HG03196 (cell line): ENCODE results near the gene CRISPLD2.

ENCODE experiments used
- ATAC-seq: cut with Tn5 transposase; IDR thresholded peaks from one replicate; pipeline ENCODE4 v1.9.1; 2021; ENCODE audit not compliant: unreplicated experiment

Gene CRISPLD2

GRCh38 chr16:84800158-84800978 is 19.4 kb upstream of the CRISPLD2 start:
- no peak for ATAC-seq

GRCh38 chr16:84803146-84803545 is 16.6 kb upstream of the CRISPLD2 start:
- ATAC-seq: no peak

GRCh38 chr16:84804326-84804725 is 15.5 kb upstream of the CRISPLD2 start:
- ATAC-seq: no peak

GRCh38 chr16:84806256-84806889 is 13.4 kb upstream of the CRISPLD2 start:
- no peak for ATAC-seq

GRCh38 chr16:84806890-84807258 is 12.9 kb upstream of the CRISPLD2 start:
- ATAC-seq: no peak

- no peak for ATAC-seq
Observed at GRCh38 chr16:84807776-84808175, 12.0 kb upstream of the CRISPLD2 start.

GRCh38 chr16:84808826-84809225 is 11.0 kb upstream of the CRISPLD2 start:
- ATAC-seq: no peak

GRCh38 chr16:84810518-84811273 is 9.1 kb upstream of the CRISPLD2 start:
- no peak for ATAC-seq

GRCh38 chr16:84811529-84811928 is 8.3 kb upstream of the CRISPLD2 start:
- no peak for ATAC-seq

- ATAC-seq: no peak
Observed at GRCh38 chr16:84813141-84813934, 6.4 kb upstream of the CRISPLD2 start.

- no peak for ATAC-seq
Observed at GRCh38 chr16:84815462-84815861, 4.3 kb upstream of the CRISPLD2 start.

- ATAC-seq: no peak
Observed at GRCh38 chr16:84816023-84816422, 3.8 kb upstream of the CRISPLD2 start.

GRCh38 chr16:84816485-84816884 is 3.3 kb upstream of the CRISPLD2 start:
- no peak for ATAC-seq

GRCh38 chr16:84817206-84817605 is 2.6 kb upstream of the CRISPLD2 start:
- no peak for ATAC-seq

- no peak for ATAC-seq
Observed at GRCh38 chr16:84817613-84818012, 2.2 kb upstream of the CRISPLD2 start.

GRCh38 chr16:84818133-84818532 is 1.7 kb upstream of the CRISPLD2 start:
- no peak for ATAC-seq

GRCh38 chr16:84818989-84819643 is 669 bp upstream of the CRISPLD2 start:
- no peak for ATAC-seq

GRCh38 chr16:84820305-84820684 is 510 bp downstream of the CRISPLD2 start:
- no peak for ATAC-seq

GRCh38 chr16:84820771-84821170 is 986 bp downstream of the CRISPLD2 start:
- no peak for ATAC-seq

- no peak for ATAC-seq
Observed at GRCh38 chr16:84821179-84821578, 1.4 kb downstream of the CRISPLD2 start.
